Fibroblast of the conjunctiva (primary cell): ENCODE results near the gene CNEP1R1.

ENCODE experiments used
- DNase-seq: peaks from one replicate; pipeline ENCODE4 v3.0.0-alpha.2; 2010; ENCODE audit warnings: low read depth

Gene CNEP1R1

GRCh38 chr16:50017553-50017952 is 7.5 kb upstream of the CNEP1R1 start:
- DNase-seq, result no peak

GRCh38 chr16:50021544-50021943 is 3.5 kb upstream of the CNEP1R1 start:
- DNase-seq, result no peak

- DNase-seq, result no peak
Observed at GRCh38 chr16:50023641-50024040, 1.4 kb upstream of the CNEP1R1 start.

DNA sequence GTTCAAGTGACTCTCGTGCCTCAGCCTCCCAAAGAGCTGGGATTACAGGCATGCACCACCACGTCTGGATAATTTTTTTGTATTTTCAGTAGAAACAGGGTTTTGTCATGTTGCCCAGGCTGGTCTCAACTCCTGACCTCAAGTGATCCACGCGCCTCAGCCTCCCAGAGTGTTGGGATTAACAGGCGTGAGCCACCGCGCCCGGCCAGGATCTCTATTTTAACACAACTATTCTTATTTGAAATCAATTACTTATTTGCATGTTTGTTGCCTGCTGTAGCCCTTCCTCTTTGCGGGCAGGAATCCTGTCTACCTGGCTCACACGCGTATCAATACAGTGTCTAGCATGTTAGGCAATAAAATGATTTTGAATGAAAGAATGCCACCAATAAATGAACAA is 818 bp upstream of the CNEP1R1 start:
- no peak for DNase-seq

DNA sequence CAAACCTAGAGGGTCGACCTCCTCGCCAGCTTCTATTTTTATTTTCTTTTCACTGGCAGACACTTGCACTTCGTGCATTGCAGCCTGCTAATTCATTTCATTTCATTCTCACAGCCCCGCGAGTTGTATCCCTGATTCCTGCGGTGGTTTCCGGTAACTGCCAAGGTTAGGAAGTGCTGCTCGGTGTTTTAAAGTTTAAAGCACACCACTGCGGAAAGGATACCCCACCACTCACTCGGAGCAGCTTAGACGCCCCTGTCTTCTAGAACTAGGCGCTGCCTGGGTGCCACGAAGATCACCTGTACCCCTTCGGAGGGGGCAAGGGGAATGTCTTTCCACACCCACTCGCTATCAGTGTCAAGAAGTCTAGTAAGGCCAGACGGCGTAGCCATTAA is 509 bp downstream of the CNEP1R1 start:
- no peak for DNase-seq

DNA sequence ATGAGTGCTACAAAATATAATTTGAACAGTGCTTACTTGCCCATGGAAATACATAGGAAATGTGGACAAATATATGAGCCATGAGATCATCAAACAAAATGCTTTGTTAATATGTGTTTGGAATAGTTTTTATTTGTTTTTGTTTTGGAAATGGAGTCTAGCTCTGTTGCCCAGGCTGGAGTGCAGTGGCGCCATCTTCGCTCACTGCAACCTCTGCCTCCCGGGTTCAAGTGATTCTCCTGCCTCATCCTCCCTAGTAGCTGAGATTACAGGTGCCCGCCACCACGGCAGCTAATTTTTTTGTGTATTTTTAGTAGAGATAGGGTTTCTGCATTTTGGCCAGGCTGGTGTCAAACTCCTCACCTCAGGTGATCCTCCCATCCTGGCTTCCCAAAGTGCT is 2.8 kb downstream of the CNEP1R1 start:
- no peak for DNase-seq

DNA sequence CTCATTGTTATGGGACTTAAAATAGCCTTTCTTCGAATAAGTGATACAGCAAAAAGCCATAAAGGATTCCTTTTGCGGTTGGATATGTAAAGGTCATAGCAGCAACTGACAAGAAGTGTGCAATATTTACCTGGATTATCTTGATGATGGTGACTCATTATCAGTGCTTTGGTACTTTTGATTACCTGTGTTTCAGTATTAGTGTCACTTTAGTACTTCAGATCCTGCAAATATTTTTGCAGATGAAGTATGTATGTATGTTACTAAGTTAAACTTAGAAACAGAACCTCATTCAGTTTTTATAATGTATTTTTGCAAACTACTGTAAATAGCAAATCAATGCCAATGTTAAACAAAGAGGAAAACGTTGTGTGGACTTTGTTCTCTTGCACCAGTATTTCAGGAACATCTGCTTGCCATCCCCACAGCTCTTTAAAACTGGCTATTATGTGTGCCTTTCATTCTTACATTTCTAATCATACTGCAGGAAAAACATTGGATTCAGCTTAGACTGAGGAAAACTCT is 10.5 kb downstream of the CNEP1R1 start:
- no peak for DNase-seq

DNA sequence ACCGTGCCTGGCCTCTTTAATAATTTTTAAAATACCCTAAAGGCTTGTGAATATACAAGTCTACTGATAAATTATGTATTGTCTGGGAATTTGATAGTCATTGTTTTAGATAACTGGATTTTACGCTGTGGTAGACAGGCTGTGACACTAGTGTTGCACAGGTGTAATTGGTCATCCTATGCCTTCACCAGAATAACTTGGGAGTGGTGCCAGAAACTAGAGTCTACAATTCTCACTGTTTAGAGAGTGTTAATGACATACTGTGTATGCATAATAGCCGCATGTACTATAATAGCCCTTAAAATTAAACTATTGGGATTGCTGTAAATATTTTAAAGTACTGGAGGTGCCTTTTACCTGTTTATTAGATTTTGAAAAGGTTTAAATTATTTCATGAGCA is 11.4 kb downstream of the CNEP1R1 start:
- no peak for DNase-seq

DNA sequence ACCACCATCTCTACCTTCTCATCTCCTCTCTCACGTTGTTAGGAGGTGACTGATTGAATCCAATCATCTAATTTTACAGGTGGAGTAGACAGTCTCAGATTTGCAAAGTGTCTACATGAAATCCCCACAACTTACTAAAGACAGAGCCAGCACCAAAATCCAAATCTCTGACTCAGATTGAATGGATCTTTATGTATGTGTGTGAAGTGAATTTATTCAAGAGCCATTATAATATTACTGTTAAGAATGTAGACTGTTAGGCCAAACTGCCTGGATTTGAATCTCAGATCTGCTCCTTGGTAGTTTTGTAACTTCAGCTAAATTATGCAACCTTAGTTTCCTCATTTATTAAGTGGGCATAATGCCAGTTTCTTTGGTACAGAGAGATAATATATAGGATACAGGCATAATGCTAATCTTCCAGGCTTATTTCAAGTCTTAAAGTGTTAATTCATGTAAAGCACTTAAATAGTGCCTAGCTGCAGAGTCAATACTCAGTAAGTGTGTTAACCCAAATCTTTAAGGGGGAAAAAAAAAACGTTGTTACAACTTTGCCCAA is 12.7 kb downstream of the CNEP1R1 start:
- no peak for DNase-seq

GRCh38 chr16:50038286-50038685 is 13.3 kb downstream of the CNEP1R1 start:
- no peak for DNase-seq

- DNase-seq, result no peak
Observed at GRCh38 chr16:50038756-50039529, 13.9 kb downstream of the CNEP1R1 start.

DNA sequence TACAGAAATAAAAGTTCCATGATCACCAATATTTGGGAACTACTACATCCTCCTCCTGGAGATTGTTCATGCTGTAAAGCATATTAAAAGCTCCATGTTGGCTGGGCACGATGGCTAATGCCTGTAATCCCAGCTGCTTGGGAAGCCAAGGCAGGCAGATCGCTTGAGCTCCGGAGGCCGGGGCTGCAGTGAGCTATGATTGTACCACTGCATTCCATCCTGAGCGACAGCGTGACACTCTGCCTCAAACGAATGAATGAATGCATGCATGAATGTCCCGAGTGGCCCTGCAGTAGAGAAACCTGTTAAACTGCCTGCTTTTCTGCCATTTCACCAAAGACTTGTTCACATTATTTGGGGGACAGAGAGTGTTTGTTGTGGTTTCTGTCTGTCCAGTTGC is 15.0 kb downstream of the CNEP1R1 start:
- DNase-seq, result no peak

DNA sequence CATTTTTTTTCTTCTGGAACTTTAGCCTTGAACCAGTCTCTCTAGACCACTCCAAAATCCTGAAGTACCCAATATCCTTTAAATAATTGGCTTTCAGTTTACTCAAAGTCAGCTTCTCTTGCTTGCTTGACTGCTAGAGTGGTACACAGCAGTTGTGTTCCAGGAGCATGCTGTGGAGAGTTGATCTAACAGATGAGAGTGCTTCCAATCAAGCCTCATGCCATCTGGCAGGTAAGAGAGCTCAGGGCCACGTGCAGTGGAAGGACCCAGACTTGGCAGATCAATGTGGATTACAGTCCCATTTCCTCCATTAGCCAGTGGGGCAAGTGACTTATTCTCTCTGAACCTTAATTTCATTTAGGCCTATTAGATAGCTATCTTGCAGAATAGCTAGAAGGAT is 15.7 kb downstream of the CNEP1R1 start:
- no peak for DNase-seq

GRCh38 chr16:50043358-50043757 is 18.3 kb downstream of the CNEP1R1 start:
- DNase-seq, result no peak

- no peak for DNase-seq
Observed at GRCh38 chr16:50045412-50045811, 20.4 kb downstream of the CNEP1R1 start.

DNA sequence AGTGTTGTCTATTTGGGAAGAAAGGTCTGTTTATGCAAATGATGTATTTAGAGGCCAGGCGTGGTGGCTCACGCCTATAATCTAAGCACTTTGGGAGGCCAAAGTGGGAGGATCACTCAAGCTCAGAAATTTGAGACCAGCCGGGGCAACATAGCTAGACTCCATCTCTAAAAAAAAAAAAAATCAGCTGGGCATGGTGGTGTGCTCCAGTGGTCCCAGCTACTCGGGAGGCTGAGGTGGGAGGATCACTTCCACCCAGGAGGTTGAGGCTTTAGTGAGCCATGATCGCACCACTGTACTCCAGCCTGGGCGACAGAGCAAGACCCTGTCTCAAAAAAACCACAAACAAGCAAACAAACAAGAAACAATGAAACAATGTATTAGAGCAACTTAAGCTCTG is 21.8 kb downstream of the CNEP1R1 start:
- no peak for DNase-seq

GRCh38 chr16:50047864-50048263 is 22.8 kb downstream of the CNEP1R1 start:
- no peak for DNase-seq

DNA sequence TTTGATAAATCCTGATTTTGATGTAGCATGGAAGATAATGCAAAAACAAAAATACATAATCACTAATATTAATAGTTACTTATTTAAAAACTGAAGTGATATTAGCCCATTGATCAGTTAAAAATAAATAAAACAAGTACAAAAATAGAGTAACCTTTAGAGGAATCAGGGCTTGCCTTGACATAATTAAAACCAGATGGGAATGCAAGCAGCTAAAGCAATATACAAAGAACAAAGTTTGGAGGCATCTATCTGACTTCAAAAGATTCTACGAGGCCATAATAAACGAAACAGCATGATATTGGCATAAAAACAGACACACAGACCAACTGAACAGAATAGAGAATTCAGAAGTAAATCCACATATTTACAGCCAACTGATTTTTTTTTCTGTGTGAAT is 25.8 kb downstream of the CNEP1R1 start:
- peak; percentile 6 for DNase-seq

GRCh38 chr16:50056226-50056625 is 31.2 kb downstream of the CNEP1R1 start:
- DNase-seq, result no peak

DNA sequence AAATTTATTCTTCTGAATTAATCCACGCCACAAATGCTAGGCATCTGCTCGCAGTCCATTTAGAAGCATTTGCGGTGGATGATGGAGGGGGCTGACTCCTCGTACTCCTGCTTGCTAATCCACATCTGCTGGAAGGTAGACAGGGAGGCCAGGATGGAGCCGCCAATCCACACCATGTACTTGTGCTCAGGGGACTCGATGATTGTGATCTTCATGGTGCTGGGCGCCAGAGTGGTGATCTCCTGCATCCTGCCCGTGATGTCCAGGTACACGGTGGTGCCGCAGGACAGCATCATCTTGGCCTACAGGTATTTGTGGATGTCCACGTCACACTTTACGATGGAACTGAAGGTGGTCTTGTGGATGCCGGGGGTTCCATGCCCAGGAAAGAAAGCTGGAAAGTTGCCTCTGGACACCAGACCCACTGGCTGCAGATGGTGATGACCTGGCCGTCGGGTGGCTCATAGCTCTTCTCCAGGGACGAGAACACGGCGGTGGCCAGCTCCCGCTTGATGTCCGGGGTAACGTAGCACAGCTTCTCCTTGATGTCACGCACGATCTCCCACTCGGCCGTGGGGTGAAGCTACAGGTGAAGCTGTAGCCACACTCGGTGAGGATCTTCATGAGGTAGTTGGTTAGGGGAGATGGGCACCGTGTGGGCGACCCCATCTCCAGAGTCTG is 33.2 kb downstream of the CNEP1R1 start:
- no peak for DNase-seq

DNA sequence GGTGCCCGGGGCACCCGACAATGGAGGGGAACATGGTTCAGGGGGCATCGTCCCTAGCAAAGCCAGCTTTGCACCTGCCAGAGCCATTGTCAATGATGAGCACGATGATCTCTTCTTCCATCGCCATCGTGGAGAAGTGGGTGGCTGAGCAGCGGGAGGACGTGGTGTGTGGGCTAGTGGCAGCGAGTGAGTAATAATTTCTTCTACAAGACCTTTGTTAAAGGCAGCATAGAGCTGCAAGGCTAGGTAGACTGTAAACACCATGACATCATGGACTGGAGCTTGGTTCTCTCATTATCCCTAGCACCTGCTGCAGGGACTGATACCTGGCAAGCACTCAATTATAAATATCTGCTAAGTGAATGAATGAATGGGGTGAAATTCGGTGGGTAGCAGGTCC is 34.1 kb downstream of the CNEP1R1 start:
- DNase-seq, result no peak

- DNase-seq, result no peak
Observed at GRCh38 chr16:50059669-50060068, 34.6 kb downstream of the CNEP1R1 start.

- DNase-seq, result no peak
Observed at GRCh38 chr16:50061326-50061725, 36.3 kb downstream of the CNEP1R1 start.
